ENCODE measurements around the gene ANKS4B. TPM values are rescaled to one million over a fixed set of nuclear protein-coding genes. Genes with fewer than 3 reads are reported as not detected.

ANKS4B gene
- total and polyA plus RNA-seq, 2 of the 8 experiments (the other 6 are each of a cell fraction or from before 2014, with no cell fraction given): 0.06 to 0.15 TPM

DNA sequence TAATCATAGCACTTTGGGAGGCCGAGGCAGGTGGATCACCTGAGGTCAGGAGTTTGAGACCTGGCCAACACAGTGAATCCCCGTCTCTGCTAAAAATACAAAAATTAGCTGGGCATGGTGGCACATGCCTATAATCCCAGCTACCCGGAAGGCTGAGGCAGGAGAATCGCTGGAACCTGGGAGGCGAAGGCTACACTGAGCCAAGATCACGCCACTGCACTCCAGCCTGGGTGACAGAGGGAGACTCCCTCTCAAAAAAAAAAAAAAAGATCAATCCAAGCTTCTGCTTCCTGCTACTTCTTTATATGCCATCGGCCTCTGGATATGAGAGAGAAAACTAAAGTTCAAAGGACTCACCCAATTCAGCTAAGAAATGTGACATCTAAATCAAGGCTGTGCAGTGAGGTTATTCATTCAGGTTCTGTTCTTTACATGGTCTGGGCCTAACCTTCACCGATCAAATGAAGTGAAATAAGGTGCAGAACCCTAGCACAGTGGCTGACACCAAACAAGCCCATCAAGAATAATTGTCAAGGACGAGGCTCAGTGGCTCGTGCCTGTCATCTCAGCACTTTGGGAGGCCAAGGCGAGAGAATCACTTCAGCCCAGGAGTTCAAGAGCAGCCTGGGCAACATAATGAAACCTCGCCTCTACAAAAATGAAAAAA lies 47.7 kb upstream of the ANKS4B start (continued):
- TF ChIP-seq NANOG (IDR thresholded peaks at IDR 0.05; ENCODE audit: insufficient read depth, low read depth, low read length, poor library complexity, severe bottlenecking) (no peak), SRF (IDR thresholded peaks at IDR 0.05; ENCODE audit: low read depth, low read length) (no peak), TAF1 (IDR thresholded peaks at IDR 0.05; ENCODE audit: low read depth, low read length) (no peak), HDAC2 (IDR thresholded peaks at IDR 0.05; ENCODE audit: borderline replicate concordance in 1 of 2, low read depth in 2 of 2, low read length in 2 of 2) (no peak), TBP (IDR thresholded peaks at IDR 0.05; ENCODE audit: low read depth, low read length) (no peak)
- TF ChIP-seq, protein P1, sequence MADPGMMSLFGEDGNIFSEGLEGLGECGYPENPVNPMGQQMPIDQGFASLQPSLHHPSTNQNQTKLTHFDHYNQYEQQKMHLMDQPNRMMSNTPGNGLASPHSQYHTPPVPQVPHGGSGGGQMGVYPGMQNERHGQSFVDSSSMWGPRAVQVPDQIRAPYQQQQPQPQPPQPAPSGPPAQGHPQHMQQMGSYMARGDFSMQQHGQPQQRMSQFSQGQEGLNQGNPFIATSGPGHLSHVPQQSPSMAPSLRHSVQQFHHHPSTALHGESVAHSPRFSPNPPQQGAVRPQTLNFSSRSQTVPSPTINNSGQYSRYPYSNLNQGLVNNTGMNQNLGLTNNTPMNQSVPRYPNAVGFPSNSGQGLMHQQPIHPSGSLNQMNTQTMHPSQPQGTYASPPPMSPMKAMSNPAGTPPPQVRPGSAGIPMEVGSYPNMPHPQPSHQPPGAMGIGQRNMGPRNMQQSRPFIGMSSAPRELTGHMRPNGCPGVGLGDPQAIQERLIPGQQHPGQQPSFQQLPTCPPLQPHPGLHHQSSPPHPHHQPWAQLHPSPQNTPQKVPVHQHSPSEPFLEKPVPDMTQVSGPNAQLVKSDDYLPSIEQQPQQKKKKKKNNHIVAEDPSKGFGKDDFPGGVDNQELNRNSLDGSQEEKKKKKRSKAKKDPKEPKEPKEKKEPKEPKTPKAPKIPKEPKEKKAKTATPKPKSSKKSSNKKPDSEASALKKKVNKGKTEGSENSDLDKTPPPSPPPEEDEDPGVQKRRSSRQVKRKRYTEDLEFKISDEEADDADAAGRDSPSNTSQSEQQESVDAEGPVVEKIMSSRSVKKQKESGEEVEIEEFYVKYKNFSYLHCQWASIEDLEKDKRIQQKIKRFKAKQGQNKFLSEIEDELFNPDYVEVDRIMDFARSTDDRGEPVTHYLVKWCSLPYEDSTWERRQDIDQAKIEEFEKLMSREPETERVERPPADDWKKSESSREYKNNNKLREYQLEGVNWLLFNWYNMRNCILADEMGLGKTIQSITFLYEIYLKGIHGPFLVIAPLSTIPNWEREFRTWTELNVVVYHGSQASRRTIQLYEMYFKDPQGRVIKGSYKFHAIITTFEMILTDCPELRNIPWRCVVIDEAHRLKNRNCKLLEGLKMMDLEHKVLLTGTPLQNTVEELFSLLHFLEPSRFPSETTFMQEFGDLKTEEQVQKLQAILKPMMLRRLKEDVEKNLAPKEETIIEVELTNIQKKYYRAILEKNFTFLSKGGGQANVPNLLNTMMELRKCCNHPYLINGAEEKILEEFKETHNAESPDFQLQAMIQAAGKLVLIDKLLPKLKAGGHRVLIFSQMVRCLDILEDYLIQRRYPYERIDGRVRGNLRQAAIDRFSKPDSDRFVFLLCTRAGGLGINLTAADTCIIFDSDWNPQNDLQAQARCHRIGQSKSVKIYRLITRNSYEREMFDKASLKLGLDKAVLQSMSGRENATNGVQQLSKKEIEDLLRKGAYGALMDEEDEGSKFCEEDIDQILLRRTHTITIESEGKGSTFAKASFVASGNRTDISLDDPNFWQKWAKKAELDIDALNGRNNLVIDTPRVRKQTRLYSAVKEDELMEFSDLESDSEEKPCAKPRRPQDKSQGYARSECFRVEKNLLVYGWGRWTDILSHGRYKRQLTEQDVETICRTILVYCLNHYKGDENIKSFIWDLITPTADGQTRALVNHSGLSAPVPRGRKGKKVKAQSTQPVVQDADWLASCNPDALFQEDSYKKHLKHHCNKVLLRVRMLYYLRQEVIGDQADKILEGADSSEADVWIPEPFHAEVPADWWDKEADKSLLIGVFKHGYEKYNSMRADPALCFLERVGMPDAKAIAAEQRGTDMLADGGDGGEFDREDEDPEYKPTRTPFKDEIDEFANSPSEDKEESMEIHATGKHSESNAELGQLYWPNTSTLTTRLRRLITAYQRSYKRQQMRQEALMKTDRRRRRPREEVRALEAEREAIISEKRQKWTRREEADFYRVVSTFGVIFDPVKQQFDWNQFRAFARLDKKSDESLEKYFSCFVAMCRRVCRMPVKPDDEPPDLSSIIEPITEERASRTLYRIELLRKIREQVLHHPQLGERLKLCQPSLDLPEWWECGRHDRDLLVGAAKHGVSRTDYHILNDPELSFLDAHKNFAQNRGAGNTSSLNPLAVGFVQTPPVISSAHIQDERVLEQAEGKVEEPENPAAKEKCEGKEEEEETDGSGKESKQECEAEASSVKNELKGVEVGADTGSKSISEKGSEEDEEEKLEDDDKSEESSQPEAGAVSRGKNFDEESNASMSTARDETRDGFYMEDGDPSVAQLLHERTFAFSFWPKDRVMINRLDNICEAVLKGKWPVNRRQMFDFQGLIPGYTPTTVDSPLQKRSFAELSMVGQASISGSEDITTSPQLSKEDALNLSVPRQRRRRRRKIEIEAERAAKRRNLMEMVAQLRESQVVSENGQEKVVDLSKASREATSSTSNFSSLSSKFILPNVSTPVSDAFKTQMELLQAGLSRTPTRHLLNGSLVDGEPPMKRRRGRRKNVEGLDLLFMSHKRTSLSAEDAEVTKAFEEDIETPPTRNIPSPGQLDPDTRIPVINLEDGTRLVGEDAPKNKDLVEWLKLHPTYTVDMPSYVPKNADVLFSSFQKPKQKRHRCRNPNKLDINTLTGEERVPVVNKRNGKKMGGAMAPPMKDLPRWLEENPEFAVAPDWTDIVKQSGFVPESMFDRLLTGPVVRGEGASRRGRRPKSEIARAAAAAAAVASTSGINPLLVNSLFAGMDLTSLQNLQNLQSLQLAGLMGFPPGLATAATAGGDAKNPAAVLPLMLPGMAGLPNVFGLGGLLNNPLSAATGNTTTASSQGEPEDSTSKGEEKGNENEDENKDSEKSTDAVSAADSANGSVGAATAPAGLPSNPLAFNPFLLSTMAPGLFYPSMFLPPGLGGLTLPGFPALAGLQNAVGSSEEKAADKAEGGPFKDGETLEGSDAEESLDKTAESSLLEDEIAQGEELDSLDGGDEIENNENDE (IDR thresholded peaks at IDR 0.05; ENCODE audit: insufficient replicate concordance, low read length): no peak

All from H1 (cell line).